Measurements from ENCODE around the gene PHF21B. TPM values are rescaled to one million over a fixed set of nuclear protein-coding genes. Genes with fewer than 3 reads are reported as not detected.

PHF21B gene
- polyA plus RNA-seq, 1 experiment, result 0.01 TPM

GRCh38 chr22:44850946-44851345, 158.9 kb downstream of the PHF21B start:
- POLR2A ChIA-PET, result no interaction called here
- no peaks in the 10 kb centered on the region for H3K36me3 ChIP-seq (ENCODE audit: control insufficient read depth, insufficient read depth, low read length)
- TF ChIP-seq CTCF (IDR thresholded peaks at IDR 0.05; ENCODE audit: insufficient read depth, low read depth, low read length), result no peak
- no peak for DNase-seq (ENCODE audit: low read depth)
- H3K4me3 ChIP-seq (ENCODE audit: low read depth, low read length), result no peak overlapping the region
- CTCF ChIA-PET, result interaction anchor here (0.8 kb wide), 1 partner anchor 22 kb away, joined by 3 read pairs; no protein-coding TSS in a partner anchor
- H3K27me3 ChIP-seq (ENCODE audit: control insufficient read depth, insufficient read depth, low read length), result no peaks in the 10 kb centered on the region

- no peaks in the 10 kb centered on the region for H3K27me3 ChIP-seq (ENCODE audit: control insufficient read depth, insufficient read depth, low read length)
- ChIA-PET POLR2A (interaction anchor here (0.5 kb wide), 1 partner anchor 22 kb away, joined by 4 read pairs; no protein-coding TSS in a partner anchor), CTCF (interaction anchor here (0.6 to 1.5 kb wide), 2 partner anchors 25 to 28 kb away, joined by 3 read pairs; no protein-coding TSS in a partner anchor)
Observed at GRCh38 chr22:44848791-44849420, 160.9 kb downstream of the PHF21B start.

GRCh38 chr22:44848296-44848741, 161.5 kb downstream of the PHF21B start:
- Histone ChIP-seq H3K4me3 (ENCODE audit: low read depth, low read length) (no peak overlapping the region), H3K27me3 (ENCODE audit: control insufficient read depth, insufficient read depth, low read length) (no peaks in the 10 kb centered on the region), H3K36me3 (ENCODE audit: control insufficient read depth, insufficient read depth, low read length) (no peaks in the 10 kb centered on the region)
- no peak for DNase-seq (ENCODE audit: low read depth)
- TF ChIP-seq CTCF (IDR thresholded peaks at IDR 0.05; ENCODE audit: insufficient read depth, low read depth, low read length), result no peak
- CTCF ChIA-PET, result interaction anchor here (1.1 to 2.0 kb wide), 2 partner anchors 21 to 28 kb away, joined by 3 to 4 read pairs; no protein-coding TSS in a partner anchor
- POLR2A ChIA-PET, result interaction anchor here (0.5 kb wide), 1 partner anchor 23 kb away, joined by 4 read pairs; no protein-coding TSS in a partner anchor

More at GRCh38 chr22:44848791-44849420, 160.9 kb downstream of the PHF21B start:
- DNase-seq (ENCODE audit: low read depth), result no peak
- no peak for TF ChIP-seq CTCF (IDR thresholded peaks at IDR 0.05; ENCODE audit: insufficient read depth, low read depth, low read length)
- no peak overlapping the region for H3K4me3 ChIP-seq (ENCODE audit: low read depth, low read length)
- H3K36me3 ChIP-seq (ENCODE audit: control insufficient read depth, insufficient read depth, low read length), result no peaks in the 10 kb centered on the region

- no peaks in the 10 kb centered on the region for H3K27me3 ChIP-seq (ENCODE audit: control insufficient read depth, insufficient read depth, low read length)
- no peak overlapping the region for H3K4me3 ChIP-seq (ENCODE audit: low read depth, low read length)
- no peak for TF ChIP-seq CTCF (IDR thresholded peaks at IDR 0.05; ENCODE audit: insufficient read depth, low read depth, low read length)
- POLR2A ChIA-PET, result no interaction called here
- no peaks in the 10 kb centered on the region for H3K36me3 ChIP-seq (ENCODE audit: control insufficient read depth, insufficient read depth, low read length)
- no peak for DNase-seq (ENCODE audit: low read depth)
- CTCF ChIA-PET, result interaction anchor here (1.1 to 2.0 kb wide), 2 partner anchors 20 to 27 kb away, joined by 3 to 4 read pairs; no protein-coding TSS in a partner anchor
Observed at GRCh38 chr22:44847892-44848291, 161.9 kb downstream of the PHF21B start.

GRCh38 chr22:44847380-44847779, 162.4 kb downstream of the PHF21B start:
- CTCF ChIA-PET, result interaction anchor here (1.1 to 2.0 kb wide), 2 partner anchors 20 to 27 kb away, joined by 3 to 4 read pairs; no protein-coding TSS in a partner anchor
- Histone ChIP-seq H3K36me3 (ENCODE audit: control insufficient read depth, insufficient read depth, low read length) (no peaks in the 10 kb centered on the region), H3K4me3 (ENCODE audit: low read depth, low read length) (no peak overlapping the region), H3K27me3 (ENCODE audit: control insufficient read depth, insufficient read depth, low read length) (no peaks in the 10 kb centered on the region)
- DNase-seq (ENCODE audit: low read depth), result no peak
- no peak for TF ChIP-seq CTCF (IDR thresholded peaks at IDR 0.05; ENCODE audit: insufficient read depth, low read depth, low read length)
- POLR2A ChIA-PET, result no interaction called here

Measured in BJ (cell line).